Measurements from ENCODE around the gene SPO11.

DNA sequence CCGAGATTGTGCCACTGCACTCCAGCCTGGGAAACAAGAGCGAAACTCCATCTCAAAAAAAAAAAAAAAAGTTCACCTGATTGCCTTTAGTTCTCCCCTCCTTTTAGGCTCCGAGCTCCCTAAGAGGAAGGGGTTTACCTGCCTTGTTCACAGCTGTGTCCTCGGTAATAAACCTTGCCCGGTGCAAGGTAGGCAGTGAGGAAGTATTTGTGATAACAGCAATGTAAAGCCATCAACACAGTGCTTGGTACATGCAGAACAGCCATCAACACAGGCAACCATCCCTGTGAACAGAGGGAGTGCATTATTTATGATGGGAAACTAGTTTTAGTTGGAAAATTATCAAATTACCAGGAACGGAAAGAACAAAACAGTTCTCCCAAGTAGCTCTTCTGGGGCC lies 1.8 kb upstream of the SPO11 start:
- TF ChIP-seq, protein P1, sequence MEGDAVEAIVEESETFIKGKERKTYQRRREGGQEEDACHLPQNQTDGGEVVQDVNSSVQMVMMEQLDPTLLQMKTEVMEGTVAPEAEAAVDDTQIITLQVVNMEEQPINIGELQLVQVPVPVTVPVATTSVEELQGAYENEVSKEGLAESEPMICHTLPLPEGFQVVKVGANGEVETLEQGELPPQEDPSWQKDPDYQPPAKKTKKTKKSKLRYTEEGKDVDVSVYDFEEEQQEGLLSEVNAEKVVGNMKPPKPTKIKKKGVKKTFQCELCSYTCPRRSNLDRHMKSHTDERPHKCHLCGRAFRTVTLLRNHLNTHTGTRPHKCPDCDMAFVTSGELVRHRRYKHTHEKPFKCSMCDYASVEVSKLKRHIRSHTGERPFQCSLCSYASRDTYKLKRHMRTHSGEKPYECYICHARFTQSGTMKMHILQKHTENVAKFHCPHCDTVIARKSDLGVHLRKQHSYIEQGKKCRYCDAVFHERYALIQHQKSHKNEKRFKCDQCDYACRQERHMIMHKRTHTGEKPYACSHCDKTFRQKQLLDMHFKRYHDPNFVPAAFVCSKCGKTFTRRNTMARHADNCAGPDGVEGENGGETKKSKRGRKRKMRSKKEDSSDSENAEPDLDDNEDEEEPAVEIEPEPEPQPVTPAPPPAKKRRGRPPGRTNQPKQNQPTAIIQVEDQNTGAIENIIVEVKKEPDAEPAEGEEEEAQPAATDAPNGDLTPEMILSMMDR (IDR thresholded peaks at IDR 0.05; ENCODE audit: poor library complexity, severe bottlenecking), result no peak
- TF ChIP-seq EZH2 (IDR thresholded peaks at IDR 0.05; ENCODE audit: borderline replicate concordance, insufficient read depth, low read length, poor library complexity, severe bottlenecking) (no peak), RAD21 (conservative IDR thresholded peaks at IDR 0.05) (no peak), EP300 (conservative IDR thresholded peaks at IDR 0.05; ENCODE audit: poor library complexity, severe bottlenecking) (no peak), TAF1 (IDR thresholded peaks at IDR 0.05; ENCODE audit: low read depth) (no peak), SMC3 (conservative IDR thresholded peaks at IDR 0.05; ENCODE audit: poor library complexity) (no peak), MXI1 (conservative IDR thresholded peaks at IDR 0.05; ENCODE audit: poor library complexity, severe bottlenecking) (no peak), POLR2AphosphoS5 (IDR thresholded peaks at IDR 0.05) (no peak)
- TF ChIP-seq, protein P2, sequence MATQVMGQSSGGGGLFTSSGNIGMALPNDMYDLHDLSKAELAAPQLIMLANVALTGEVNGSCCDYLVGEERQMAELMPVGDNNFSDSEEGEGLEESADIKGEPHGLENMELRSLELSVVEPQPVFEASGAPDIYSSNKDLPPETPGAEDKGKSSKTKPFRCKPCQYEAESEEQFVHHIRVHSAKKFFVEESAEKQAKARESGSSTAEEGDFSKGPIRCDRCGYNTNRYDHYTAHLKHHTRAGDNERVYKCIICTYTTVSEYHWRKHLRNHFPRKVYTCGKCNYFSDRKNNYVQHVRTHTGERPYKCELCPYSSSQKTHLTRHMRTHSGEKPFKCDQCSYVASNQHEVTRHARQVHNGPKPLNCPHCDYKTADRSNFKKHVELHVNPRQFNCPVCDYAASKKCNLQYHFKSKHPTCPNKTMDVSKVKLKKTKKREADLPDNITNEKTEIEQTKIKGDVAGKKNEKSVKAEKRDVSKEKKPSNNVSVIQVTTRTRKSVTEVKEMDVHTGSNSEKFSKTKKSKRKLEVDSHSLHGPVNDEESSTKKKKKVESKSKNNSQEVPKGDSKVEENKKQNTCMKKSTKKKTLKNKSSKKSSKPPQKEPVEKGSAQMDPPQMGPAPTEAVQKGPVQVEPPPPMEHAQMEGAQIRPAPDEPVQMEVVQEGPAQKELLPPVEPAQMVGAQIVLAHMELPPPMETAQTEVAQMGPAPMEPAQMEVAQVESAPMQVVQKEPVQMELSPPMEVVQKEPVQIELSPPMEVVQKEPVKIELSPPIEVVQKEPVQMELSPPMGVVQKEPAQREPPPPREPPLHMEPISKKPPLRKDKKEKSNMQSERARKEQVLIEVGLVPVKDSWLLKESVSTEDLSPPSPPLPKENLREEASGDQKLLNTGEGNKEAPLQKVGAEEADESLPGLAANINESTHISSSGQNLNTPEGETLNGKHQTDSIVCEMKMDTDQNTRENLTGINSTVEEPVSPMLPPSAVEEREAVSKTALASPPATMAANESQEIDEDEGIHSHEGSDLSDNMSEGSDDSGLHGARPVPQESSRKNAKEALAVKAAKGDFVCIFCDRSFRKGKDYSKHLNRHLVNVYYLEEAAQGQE (IDR thresholded peaks at IDR 0.05; ENCODE audit: borderline replicate concordance), result no peak
